ENCODE results near the gene PRKN. TPM values are rescaled to one million over a fixed set of nuclear protein-coding genes. Genes with fewer than 3 reads are reported as not detected.

The PRKN gene
- total RNA-seq, 2 donors from 2014 or later, result 10.7 to 21.2 TPM

- intact Hi-C loops (cut with DNase I), result no loop called here
- Histone ChIP-seq H3K9me3 (no peaks in the 10 kb centered on the region), H3K4me1 (replicated peaks) (no peaks in the 10 kb centered on the region), H3K36me3 (no peaks in the 10 kb centered on the region), H3K4me3 (no peak overlapping the region), H3K27me3 (replicated peaks; ENCODE audit: insufficient read depth) (no peaks in the 10 kb centered on the region), H3K27ac (no peak overlapping the region)
- WGBS, result 89% methylated on average over 13 of the region's 13 CpGs
- no peak for DNase-seq (ENCODE audit: low spot score)
- TF ChIP-seq POLR2A (IDR thresholded peaks at IDR 0.05), result no peak
- TF ChIP-seq CTCF (IDR thresholded peaks at IDR 0.05), result no peak
- no peak for TF ChIP-seq POLR2AphosphoS5 (IDR thresholded peaks at IDR 0.05)
These were observed 1151.9 kb downstream of the PRKN start for GRCh38 chr6:161575523-161576254.

- TF ChIP-seq CTCF (IDR thresholded peaks at IDR 0.05), result no peak
- TF ChIP-seq POLR2A (IDR thresholded peaks at IDR 0.05), result no peak
- TF ChIP-seq POLR2AphosphoS5 (IDR thresholded peaks at IDR 0.05), result no peak
- no peaks in the 10 kb centered on the region for H3K4me1 ChIP-seq (replicated peaks)
- no peaks in the 10 kb centered on the region for H3K36me3 ChIP-seq
- no peaks in the 10 kb centered on the region for H3K9me3 ChIP-seq
- no peak for DNase-seq (ENCODE audit: low spot score)
- 71% methylated on average over 6 of the region's 6 CpGs for WGBS
- no peak overlapping the region for H3K27ac ChIP-seq
- no peaks in the 10 kb centered on the region for H3K27me3 ChIP-seq (replicated peaks; ENCODE audit: insufficient read depth)
- intact Hi-C loops (cut with DNase I), result no loop called here
- H3K4me3 ChIP-seq, result no peak overlapping the region
These were observed 1158.6 kb downstream of the PRKN start for GRCh38 chr6:161568885-161569456.

- H3K4me1 ChIP-seq (replicated peaks), result no peaks in the 10 kb centered on the region
- no peak for DNase-seq (ENCODE audit: low spot score)
- H3K9me3 ChIP-seq, result no peaks in the 10 kb centered on the region
- H3K4me3 ChIP-seq, result no peak overlapping the region
- WGBS, result 92% methylated on average over 3 of the region's 3 CpGs
- intact Hi-C loops (cut with DNase I), result no loop called here
- no peak overlapping the region for H3K27ac ChIP-seq
- TF ChIP-seq POLR2AphosphoS5 (IDR thresholded peaks at IDR 0.05), result no peak
- TF ChIP-seq CTCF (IDR thresholded peaks at IDR 0.05), result no peak
- TF ChIP-seq POLR2A (IDR thresholded peaks at IDR 0.05), result no peak
- no peaks in the 10 kb centered on the region for H3K36me3 ChIP-seq
- no peaks in the 10 kb centered on the region for H3K27me3 ChIP-seq (replicated peaks; ENCODE audit: insufficient read depth)
These were observed 1162.6 kb downstream of the PRKN start for GRCh38 chr6:161564952-161565351.

- H3K27ac ChIP-seq, result no peak overlapping the region
- no peak for DNase-seq (ENCODE audit: low spot score)
- H3K27me3 ChIP-seq (replicated peaks; ENCODE audit: insufficient read depth), result no peaks in the 10 kb centered on the region
- H3K4me1 ChIP-seq (replicated peaks), result no peaks in the 10 kb centered on the region
- 62% methylated on average over 9 of the region's 9 CpGs for WGBS
- no peaks in the 10 kb centered on the region for H3K9me3 ChIP-seq
- intact Hi-C loops (cut with DNase I), result no loop called here
- no peaks in the 10 kb centered on the region for H3K36me3 ChIP-seq
- no peak overlapping the region for H3K4me3 ChIP-seq
- no peak for TF ChIP-seq POLR2A (IDR thresholded peaks at IDR 0.05)
- no peak for TF ChIP-seq CTCF (IDR thresholded peaks at IDR 0.05)
- no peak for TF ChIP-seq POLR2AphosphoS5 (IDR thresholded peaks at IDR 0.05)
These were observed 1165.7 kb downstream of the PRKN start for GRCh38 chr6:161561908-161562307.
